ENCODE measurements around the gene ZACN.

ZACN gene

DNA sequence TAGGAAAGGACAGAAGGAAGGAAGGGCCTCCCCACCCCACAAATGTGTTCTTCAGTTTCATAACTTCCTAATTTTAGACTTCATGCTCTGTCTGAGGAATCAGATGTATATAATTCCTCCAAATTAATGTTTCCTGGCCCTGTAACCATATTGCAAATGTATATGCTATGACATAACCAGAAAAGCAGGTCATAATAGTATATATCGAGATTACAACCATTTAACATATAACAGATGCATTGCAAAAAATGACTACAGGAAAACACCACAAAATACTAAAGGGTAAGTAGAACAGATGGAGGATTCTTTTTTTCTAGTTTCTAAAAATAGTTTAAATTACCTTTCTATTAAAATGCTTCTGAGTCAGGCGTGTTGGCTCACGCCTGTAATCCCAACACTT is 27.7 kb downstream of the ZACN start:
- peak; percentile 32 to 41 for DNase-seq

DNA sequence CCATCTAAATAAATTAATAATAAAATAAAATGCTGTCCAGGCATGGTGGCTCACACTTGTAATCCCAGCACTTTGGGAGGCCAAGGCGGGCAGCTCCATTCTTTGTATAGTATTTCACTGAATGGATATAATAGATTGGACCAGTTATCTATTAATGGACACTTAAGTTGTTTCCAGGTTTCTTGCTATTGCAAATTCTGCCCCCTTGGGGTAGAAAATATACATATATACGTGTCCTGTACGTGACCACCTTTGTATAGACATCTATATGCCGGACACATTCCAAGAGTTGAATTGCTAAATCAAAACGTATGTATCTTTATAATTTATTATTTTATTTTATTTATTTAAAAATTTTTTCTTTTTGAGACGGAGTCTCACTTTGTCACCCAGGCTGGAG is 28.5 kb downstream of the ZACN start:
- peak; percentile 30 to 41 for DNase-seq

DNA sequence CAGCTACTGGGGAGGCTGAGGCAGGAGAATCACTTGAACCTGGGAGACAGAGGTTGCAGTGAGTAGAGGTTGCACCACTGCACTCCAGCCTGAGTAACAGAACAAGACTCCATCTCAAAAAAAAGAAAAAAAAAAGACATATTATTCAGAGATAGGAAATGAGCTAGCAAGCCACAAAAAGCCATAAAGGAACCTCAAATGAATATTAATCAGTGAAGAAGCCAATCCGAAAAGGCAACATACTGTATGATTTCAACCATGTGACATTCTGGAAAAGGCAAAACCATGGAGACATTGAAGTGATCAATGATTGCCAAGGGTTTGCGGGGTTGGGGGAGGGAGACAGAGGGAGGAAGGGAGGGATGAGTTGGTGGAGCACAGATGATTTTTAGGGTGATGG is 33.0 kb downstream of the ZACN start:
- no peak for DNase-seq

DNA sequence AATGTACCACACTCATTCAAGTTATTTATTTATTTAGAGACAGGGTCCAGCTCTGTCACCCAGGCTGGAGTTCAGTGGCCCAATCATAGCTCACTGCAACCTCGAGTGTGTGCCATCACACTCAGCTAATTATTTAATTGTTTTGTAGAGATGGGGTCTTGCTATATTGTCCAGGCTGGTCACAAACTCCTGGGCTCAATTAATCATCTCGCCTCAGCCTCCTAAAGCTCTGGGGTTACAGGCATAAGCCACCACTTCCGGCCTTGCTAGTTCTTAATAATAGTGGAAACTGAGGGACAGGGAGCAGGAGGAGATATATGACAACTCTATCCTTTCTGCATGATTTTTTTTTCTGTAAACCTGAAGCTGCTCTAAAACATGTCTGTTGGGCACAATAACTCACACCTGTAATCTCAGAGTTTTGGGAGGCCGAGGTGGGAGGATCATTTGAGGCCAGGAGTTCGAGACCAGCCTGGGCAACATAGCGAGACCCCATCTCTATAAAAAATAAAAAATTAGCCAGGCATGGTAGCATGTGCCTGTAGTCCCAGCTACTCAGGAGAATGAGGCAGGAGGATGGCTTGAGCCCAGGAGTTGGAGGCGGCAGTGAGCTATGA is 36.3 kb downstream of the ZACN start:
- DNase-seq, result no peak

DNA sequence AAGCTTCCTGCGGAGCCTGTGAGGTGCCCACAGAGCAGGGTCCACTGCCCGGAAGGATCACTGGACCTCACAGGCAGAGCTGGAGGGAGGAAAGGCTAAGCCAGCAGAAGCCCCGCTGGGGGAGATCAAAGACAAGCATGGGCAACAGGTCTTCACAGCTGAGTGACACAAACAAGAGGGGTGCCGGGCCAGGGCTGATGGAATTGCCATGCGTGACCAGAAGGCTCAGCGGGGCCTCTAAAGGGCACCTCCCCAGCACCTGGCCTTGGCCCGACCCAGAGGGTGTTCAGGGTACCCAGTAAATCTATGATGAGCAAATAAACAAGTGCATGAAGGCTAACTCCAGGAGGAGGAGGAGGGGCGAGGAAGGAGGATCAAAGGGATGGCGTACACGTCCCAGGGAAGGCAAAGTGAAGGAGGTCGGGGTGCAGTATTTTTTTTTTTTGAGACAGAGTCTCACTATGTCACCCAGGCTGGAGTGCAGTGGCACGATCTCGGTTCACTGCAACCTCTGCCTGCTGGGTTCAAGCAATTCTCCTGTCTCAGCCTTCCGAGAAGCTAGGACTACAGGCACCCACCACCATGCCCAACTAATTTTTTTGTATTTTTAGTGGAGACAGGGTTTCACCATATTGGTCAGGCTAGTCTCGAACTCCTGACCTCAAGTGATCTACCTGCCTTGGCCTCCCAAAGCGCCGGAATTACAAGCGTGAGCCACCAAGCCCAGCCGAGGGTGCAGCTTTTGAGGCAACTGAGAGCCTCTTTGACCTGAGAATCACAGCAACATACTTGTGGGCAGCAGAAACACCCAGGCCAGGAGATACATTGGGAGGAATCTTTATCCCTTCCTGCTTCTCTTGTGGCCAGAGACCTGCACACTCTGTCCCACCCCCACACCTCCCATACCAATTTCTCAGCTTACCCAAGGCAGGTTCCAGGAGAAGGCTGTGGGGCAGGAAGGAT is 40.7 kb downstream of the ZACN start:
- no peak for DNase-seq

DNA sequence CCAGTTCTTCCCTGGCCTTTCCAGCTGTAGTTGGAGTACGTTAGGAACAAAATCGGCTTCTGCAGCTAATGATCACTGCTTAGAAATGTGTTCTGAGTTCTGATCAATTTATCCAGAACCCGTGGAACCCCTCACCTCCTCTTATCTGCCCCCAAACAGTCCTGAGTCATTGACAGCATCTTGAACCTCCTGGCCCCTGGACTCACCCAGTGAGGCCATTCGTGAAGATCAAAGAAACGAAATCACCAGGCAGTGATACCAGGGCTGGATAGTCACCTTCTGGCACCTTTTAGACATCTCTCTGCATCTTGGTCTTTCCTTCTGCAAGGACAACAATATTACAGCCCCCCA is 41.7 kb downstream of the ZACN start:
- no peak for DNase-seq

DNA sequence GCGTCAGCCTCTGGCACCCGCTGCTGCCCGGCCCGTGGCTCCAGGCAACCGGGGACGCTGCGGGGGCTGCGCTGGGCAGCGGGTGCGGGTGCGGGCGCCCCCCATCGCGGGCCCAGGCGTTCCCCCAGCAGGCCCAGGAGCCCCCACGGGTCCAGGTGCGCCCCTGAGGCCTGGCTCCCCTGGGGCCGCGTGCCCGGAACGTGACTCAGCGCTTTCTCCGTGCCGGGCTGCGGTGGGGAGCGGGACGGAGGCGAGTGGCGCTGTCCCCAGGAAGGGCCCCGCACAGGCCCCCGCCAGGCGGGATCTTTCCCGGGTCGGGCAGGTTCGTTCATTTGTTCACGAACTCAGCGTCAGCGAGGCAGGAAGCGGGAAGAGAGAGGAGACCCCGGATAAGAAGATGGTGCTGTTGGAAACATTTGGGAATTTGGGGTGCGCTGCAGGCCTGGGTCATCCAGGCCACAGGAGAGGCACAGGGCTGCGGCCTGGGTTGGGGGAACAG is 43.0 kb downstream of the ZACN start:
- no peak for DNase-seq

DNA sequence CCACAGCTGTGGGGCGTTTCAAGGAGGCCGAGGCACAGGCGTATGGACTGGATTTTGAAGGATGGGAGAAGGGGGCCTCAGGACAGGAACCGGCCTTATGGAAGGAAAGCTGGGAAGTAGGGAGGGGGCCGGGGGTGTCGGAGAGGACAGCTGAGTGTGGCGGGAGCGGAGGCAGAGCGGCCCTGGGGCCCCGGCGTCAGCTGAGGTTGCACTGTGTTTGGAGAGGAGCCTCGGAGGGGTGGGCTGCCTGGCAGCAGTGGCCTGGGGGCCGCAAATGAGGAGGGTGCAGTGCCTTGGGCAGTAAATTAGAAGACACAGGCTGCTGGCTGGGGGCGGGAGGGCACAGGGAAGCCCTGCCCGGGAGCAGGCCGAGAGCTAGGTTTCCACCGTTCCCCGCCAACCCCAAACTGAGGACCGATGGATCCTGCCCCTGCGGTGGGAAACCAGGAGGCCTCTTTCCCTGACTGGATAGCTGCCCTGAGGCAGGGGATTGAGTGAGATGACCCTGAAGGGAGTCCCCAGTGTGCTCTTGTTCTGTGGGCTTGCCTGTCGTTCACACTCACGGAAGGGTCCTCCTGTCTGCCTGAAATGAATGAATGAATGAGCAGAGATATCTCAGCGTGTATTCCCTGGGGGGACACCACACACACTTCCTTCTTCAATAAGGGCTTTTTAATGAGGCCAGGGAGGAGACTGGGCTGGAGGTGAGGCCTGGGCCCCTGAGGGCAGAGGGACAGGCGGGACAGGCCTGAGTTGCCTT is 43.6 kb downstream of the ZACN start:
- DNase-seq, result no peak

DNA sequence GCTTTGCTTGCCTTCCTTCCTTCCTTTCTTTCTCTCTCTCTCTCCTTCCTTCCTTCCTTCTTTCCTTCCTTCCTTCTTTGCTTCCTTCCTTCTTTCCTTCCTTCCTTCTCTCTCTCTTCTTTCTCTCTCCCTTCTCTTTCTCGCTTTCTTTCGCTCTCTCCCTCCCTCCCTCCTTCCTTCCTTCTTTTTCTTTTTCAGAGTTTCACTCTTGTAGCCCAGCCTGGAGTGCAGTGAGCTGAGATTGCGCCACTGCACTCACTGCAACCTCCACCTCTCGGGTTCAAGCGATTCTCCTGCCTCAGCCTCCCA is 44.2 kb downstream of the ZACN start:
- no peak for DNase-seq

DNA sequence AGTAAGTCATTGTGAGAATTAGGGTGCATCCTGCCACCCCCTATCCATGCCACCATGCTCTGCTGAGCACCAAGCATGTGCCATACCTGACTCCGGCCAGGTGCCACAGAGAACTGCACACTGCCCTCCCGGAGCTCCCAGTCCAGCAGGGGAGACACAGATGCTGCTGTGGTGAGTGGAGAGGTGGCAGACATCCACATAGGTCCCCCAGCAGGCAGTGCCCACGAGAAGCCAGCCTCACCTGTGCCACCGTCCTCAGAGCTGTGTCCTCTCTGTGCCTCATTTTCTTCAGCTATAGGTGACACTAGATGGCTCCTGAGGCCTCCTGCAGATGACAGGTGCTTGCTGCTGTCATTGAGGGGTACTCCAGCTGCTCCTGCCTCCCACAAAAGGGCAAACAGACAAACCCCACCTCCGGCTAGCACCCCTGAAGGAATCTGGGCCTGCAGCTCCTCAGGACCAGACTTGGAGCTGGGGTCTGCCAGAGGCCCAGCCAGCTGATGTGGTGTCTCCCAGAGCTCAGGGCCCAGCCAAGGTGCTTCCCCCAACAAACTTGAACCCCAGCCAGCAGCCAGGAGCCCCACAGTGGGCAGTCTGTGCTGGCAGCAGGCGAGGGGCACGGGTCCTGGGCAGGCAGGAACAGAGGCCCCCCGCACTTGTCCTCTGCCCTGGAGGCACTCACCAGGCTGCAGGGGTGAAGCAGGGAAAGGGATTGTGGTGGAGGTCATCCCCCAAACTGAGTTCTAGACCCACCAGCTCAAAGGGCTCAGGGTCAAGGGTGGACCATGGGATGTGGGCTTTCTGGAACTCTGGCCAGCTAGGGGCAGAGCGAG is 45.0 kb downstream of the ZACN start:
- no peak for DNase-seq

DNA sequence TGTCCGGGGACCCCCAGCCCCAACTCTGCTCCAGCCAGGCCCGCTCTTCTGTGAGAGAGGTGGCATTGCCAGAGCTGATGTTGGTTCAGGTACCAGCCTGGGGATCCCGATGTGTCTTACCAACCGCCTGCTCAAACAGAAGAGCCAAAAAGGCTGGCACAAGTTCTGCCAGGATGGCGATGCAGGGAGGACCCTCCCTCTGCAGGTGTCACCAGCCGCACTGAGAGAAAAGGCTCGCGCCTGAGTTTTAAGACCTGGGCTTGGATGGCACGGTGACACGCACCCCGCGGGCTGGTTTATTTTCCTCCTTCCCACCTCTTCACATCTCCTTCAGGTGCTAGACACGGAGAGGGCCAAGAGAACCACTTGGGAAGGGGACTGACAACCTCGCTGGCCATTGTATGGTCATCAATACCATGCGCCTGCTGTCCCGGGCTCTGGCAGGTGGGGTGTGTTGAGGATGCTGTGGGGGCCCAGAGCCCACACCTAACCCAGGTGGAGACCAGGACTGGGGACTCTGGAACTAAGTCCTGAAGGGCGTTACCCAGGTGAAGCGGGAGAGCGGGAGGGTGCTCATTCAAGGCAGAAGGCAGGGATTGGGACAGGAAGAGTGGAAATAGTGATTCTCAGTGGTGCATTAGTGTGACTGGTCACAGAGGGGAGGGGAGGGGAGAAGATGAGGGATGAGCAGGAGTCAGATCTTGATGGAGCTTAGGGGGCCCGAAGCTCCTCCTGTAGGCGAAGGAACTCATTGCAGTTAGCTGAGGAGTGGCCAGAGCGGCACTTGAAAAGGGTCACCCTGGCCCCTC is 45.8 kb downstream of the ZACN start:
- peak; percentile 14 to 63 for DNase-seq

DNA sequence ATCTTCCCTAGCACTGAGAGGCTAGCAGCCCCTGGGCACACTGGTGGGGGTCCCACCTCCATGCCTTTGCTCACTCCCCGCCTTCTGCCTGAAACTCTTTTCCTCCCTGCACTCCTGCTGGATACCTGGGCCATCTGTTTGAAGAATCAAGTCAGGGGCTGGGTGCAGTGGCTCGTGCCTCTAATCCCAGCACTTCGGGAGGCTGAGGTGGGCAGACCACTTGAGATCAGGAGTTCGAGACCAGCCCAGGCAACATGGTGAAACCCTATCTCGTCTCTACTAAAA is 46.4 kb downstream of the ZACN start:
- no peak for DNase-seq

DNA sequence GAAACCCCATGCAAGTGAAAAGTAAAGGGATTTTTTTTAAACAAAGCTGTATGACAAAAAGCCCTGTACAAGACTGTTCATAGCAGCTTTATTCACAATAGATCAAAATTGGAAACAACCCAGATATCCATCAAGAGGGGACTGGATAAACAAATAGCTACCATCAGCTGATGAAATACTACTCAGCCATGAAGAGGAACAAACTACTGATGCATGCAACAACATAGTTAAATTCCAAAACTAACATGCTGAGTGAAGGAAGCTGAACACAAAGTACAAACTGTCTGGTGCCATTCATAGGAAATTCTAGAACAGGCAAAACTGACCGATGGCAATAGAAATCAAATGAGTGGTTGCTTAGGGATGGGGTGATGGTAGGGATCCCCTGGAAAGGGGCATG is 46.9 kb downstream of the ZACN start:
- no peak for DNase-seq

DNA sequence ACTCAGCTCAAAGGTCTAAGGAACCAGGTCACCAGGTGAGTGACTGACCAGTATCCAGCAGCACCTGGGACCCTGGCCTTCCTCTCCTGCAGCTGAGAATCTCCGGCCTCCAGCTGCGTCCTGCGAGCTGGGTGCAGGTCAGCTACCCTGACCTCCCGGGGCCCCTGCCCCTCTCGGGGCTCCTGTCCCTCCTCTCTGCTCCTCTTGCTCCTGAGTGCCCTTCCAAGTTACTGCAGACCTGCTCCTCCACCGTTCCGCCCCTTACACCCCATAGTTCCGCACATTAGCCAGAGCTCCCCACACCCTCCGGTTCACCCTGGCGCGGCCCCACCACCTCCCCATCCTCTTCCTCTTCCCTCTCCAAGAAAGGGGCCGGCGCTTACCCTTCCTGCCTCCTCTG is 51.5 kb downstream of the ZACN start:
- DNase-seq, result no peak

DNA sequence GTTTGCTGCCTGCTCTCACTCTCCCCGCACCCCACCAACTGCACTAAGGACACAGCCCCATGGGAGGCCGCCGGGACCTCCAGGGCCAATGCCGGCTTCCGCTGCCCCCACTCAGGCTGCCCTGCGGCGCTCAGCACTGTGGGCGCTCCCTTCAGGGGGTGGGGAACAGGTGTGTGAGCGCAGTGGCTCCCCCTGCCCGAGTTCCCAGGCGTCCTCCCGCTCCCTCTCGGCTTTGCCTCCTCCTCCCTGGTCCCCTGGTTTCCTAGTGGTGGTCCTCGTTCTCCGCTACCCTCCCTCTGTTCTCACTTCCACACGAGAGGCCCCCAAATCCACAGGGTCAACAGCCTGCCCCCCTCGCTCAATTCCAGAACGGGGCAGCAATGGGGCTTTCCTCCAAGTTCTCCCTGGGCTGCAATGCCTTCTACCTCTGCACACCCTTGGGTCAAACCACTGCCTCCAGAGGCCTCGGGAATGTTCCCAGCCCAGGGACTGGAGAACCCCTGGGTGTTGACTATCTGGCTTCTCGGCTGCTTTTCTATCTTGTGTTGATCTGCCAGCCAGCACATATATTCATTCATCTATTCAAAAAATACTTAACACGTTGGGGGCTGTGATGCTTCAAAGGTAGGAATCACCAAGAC is 52.2 kb downstream of the ZACN start:
- no peak for DNase-seq

DNA sequence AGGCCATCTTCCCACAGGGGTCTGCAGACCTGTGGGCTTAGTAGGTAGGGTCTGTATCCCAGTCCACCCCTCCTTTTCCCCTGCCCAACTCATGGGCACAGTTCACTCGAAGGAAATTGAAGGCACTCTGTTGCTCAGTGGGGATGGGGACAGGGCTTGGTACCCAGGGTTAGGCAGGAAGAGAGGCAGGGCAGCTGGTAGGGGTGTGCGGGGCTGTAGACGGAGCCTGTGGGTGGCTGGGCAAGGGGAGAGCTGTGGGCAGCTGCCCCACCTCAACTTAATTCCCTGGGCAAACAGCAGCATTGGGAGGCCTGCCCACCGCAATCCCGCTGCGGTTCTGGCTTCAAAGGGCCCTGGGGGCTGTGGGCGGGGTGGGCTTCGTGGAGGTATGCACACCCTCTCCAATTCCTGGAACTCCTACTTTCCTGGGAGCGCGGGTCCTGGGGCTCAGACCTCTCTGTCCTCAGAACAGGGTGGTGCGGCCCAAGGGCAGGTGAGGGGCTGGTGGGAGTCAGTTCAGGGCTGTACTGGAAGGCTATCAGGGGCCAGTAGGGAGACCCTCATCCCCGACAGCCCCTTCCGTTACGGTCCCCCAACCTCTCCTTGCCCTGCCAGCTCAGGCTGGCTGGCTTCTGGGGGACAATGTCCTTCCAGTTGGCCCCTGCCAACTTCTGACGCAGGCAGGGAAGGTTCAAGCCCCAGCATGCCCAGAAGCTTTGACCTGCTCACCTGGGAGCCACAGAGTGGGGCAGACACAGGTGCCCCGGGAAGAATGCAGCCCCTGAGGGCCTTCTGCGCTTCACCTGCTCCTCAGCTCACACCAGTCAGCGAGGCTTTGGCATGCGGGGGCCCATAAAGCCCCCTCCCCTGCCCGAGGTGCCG is 53.0 kb downstream of the ZACN start:
- DNase-seq, result no peak
